GM12801 (cell line): ENCODE data around the gene NSL1.

ENCODE experiments used
- CTCF ChIP-seq: IDR thresholded peaks from one replicate; pipeline ENCODE4 v1.5.1; 2011; ENCODE audit warnings: control low read depth; ENCODE audit not compliant: insufficient read length; ENCODE audit errors: extremely low read depth

NSL1 gene

GRCh38 chr1:212733109-212733508 lies 58.5 kb downstream of the NSL1 start:
- TF ChIP-seq CTCF, result no peak

DNA sequence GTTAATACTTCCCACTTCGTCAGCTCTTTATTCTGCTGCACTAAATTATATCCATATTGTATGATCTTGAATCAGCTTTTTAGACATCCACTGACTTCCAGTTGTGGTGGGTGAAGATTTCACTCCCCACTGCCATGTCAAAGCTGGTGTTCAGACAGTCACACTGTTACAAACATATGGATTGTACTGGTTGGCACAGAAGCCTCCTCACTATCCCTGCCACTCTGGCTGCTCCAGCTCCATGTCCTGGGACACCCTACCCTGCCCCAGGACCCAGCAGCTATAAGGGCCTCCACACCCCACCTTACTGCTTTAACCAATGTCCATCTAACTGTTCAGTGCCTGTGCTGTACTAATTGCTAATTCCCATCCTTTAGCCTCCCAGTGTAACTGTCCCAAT lies 59.9 kb downstream of the NSL1 start:
- no peak for TF ChIP-seq CTCF

DNA sequence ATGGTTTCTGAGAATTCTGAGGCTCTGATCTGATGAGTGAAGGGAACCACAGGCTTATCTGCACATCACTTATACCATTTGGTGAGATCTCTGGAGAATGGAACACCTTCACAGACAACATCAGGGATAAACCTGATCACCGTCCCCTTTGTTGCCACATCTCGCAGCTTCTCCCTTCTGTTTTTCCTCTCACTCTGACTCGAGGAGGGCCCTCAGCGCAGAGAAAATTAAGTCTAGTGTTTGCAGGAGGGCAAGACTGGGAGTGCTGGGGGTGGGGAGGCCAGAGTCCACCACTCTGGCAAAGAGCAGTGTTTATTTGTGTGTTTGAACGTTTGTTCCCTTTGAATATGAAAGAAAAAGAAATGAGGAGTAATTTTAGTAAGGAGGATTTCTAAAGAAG lies 63.0 kb downstream of the NSL1 start:
- no peak for TF ChIP-seq CTCF

- TF ChIP-seq CTCF, result no peak
Observed at GRCh38 chr1:212727386-212728181, 64.0 kb downstream of the NSL1 start.

DNA sequence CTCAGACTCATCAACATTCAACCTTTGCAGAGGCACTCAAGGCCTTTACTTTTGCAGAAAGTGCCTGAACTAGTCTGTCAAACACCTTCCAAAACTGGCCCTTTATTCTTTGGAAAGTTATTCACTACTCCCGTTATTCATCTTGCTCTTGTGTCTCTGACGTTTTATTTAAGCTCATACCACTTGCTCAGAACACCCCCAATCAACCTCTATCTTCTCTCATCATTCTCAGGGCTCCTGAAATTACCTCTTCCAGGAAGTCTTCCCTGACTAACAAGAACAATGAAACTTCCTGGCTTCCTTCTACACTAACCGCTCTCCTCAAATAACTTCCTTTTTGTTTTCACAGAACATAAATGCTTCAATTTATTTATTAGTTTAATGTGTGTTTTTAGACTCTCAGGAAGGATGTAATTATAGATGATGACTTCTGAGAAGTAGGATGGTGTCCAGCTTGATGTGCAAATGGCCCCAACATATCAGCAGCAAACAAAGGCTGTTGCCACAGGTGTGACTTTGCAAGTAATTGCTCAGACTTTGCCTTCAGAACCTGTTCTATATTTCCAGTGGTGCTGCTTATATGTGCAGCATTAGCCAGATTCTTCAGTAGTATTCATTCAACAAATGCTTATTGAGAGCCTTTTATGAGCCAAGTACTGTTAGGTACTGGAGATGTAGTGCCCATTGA lies 69.2 kb downstream of the NSL1 start:
- no peak for TF ChIP-seq CTCF

DNA sequence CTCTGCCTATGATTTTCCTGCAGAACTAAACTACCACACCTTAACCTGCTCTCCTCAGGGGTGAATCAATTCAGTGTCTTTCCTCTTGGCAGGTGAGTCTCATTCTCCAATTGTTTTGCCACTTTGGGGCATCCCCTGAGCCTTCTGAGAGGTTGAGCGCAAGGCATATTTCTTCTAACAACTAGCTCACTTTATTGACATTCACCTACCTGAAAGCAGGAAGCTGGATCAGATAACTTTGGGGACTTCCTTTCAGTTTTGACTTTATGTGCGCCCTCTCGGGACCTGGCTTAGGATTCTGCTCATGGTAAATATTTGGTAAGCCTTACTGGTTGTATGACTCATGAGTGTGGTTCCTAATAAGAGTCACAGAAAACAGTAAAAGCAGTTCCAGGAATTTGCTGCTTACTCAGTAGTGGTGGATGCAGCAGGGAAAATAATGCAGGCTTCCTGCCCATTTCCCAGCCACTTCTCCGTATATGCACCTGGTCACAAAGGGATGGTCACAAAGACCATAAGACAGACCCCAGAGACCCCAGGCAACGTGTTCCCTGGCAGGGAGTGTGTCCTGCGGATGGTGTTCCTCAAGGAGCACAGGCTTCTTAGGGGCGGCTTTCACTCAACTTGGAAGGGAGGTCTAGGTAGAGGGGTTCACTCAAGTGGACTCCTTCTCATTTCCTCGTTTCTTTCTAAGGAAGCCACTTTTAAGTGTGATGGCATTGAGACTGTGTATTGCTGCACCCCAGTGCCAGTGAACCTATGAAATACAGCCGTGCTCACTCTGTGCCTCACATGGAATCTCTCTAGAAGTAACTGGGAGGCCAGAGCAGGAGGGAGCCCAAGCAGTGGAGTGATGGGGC lies 70.0 kb downstream of the NSL1 start:
- no peak for TF ChIP-seq CTCF

DNA sequence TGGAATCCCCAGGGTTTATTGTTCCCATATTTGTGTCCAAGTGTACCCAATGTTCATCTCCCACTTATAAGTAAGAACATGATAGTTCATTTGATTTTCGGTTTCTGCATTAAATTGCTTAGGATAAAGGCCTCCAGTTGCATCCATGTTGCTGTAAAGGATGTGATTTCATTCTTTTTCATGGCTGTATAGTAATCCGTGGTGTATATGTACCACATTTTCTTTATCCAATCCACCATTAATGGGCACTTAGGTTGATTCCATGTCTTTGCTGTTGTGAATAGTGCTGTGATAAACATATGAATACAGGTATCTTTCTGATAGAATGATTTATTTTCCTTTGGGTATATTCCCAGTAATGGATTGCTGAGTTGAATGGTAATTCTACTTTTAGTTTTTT lies 71.9 kb downstream of the NSL1 start:
- no peak for TF ChIP-seq CTCF
